CD4-positive, alpha-beta memory T cell (primary cell): Measurements from ENCODE around the gene TACC3. TPM values are rescaled to one million over a fixed set of nuclear protein-coding genes. Genes with fewer than 3 reads are reported as not detected.

Experiments used
- CTCF ChIA-PET: fragments of 350-600 bp; sonication (Branson Sonifier 250); formaldehyde crosslinking; loops from one replicate; lab custom pipeline; 2021; ENCODE audit warnings: inconsistent platforms; ENCODE audit not compliant: partially characterized antibody; lab: Charles Lee
- POLR2A ChIA-PET: fragments of 350-600 bp; sonication (Branson Sonifier 250); formaldehyde crosslinking; loops from one replicate; lab custom pipeline; 2021; ENCODE audit not compliant: partially characterized antibody; lab: Charles Lee
- DNase-seq, 5 donors: peaks; one replicate each; pipeline versions ENCODE4 v3.0.0 to v3.0.0-alpha.2; 2020 to 2022; ENCODE audit warnings: mixed read lengths in 1 of 5
- H3K27ac ChIP-seq: one replicate; pipeline ENCODE4 v1.7.0; 2013; ENCODE audit warnings: low read depth, low read length
- H3K27me3 ChIP-seq: 2 replicates; pipeline ENCODE4 v1.7.0; 2013; ENCODE audit warnings: mild to moderate bottlenecking, low read length, moderate library complexity; ENCODE audit not compliant: insufficient read depth
- H3K36me3 ChIP-seq: 2 replicates; pipeline ENCODE4 v1.7.0; 2013; ENCODE audit warnings: mild to moderate bottlenecking, low read length, moderate library complexity; ENCODE audit not compliant: insufficient read depth
- H3K4me1 ChIP-seq: 2 replicates; pipeline ENCODE4 v1.7.0; 2013; ENCODE audit warnings: mild to moderate bottlenecking, low read length, moderate library complexity; ENCODE audit not compliant: insufficient read depth
- H3K4me3 ChIP-seq, 2 donors: one replicate each; pipeline ENCODE4 v1.7.0; 2013; ENCODE audit warnings: low read length in 2 of 2, mild to moderate bottlenecking in 1 of 2
- H3K9me3 ChIP-seq, 2 donors: one replicate each; pipeline ENCODE4 v1.7.0; 2013; ENCODE audit warnings: low read length in 2 of 2, control low read depth in 1 of 2; ENCODE audit not compliant: control insufficient read depth in 1 of 2
- H3K27ac Mint-ChIP-seq, 7 donors: one replicate each; pipeline ENCODE4 v1.8.0; 2020 to 2021; ENCODE audit warnings: mixed read lengths in 7 of 7, mild to moderate bottlenecking in 6 of 7, inconsistent platforms in 3 of 7, moderate library complexity in 3 of 7
- H3K27me3 Mint-ChIP-seq, 2 donors: one replicate each; pipeline ENCODE4 v1.8.0; 2020 to 2021; ENCODE audit warnings: mixed read lengths in 2 of 2
- H3K36me3 Mint-ChIP-seq, 2 donors: one replicate each; pipeline ENCODE4 v1.8.0; 2020 to 2021; ENCODE audit warnings: mixed read lengths in 2 of 2, inconsistent platforms in 1 of 2, mild to moderate bottlenecking in 1 of 2
- H3K4me1 Mint-ChIP-seq, 4 donors: one replicate each; pipeline ENCODE4 v1.8.0; 2020 to 2021; ENCODE audit warnings: mixed read lengths in 4 of 4, mild to moderate bottlenecking in 1 of 4
- H3K4me3 Mint-ChIP-seq, 8 donors: one replicate each; pipeline ENCODE4 v1.8.0; 2020 to 2021; ENCODE audit warnings: mixed read lengths in 8 of 8, mild to moderate bottlenecking in 7 of 8, moderate library complexity in 6 of 8, inconsistent platforms in 3 of 8
- H3K9me3 Mint-ChIP-seq, 8 donors: one replicate each; pipeline ENCODE4 v1.8.0; 2020 to 2021; ENCODE audit warnings: mixed read lengths in 8 of 8, mild to moderate bottlenecking in 5 of 8, inconsistent platforms in 3 of 8, moderate library complexity in 1 of 8
- intact Hi-C: fragments of 100-400 bp; cut with micrococcal nuclease; formaldehyde crosslinking; loops from one replicate; pipeline ENCODE4 v1.15.1; 2023
- polyA plus RNA-seq, 2 donors: library from polyadenylated mRNA; unstranded; fragments of 300-500 nt; fragmentation: Illumina TruSeq; gene quantifications; one replicate each; pipeline ENCODE4 v1.2.3, GENCODE V29; 2021
- total RNA-seq, 2 experiments: library from RNA; stranded (reverse); gene quantifications; one replicate each; pipeline ENCODE4 v1.2.3, GENCODE V29; 2021

The TACC3 gene
- total and polyA plus RNA-seq, 4 experiments from 2014 or later = 37.3 to 136 (median 97.7) TPM

- no peaks in the 10 kb centered on the region for H3K27me3 ChIP-seq
- no peak overlapping the region for H3K4me3 ChIP-seq
- Mint-ChIP-seq H3K36me3 (peaks cover 0 to 2% of the 10 kb centered on the region in 2 donors), H3K27me3 (no peaks in the 10 kb centered on the region), H3K9me3 (no peaks in the 10 kb centered on the region), H3K4me3 (no peak overlapping the region), H3K4me1 (no peaks in the 10 kb centered on the region), H3K27ac (no peak overlapping the region)
- ChIA-PET CTCF (no interaction called here), POLR2A (no interaction called here)
- no peaks in the 10 kb centered on the region for H3K36me3 ChIP-seq
- no peak for DNase-seq
- H3K9me3 ChIP-seq = no peaks in the 10 kb centered on the region
- intact Hi-C loops = no loop called here
- H3K27ac ChIP-seq = no peak overlapping the region
- H3K4me1 ChIP-seq = no peaks in the 10 kb centered on the region
Measured at GRCh38 chr4:1786544-1787362, 65.4 kb downstream of the TACC3 start.

GRCh38 chr4:1787411-1788077 is 66.2 kb downstream of the TACC3 start:
- ChIA-PET CTCF (no interaction called here), POLR2A (no interaction called here)
- Mint-ChIP-seq H3K36me3 (peaks cover 0 to 2% of the 10 kb centered on the region in 2 donors), H3K27me3 (no peaks in the 10 kb centered on the region), H3K27ac (no peak overlapping the region), H3K4me3 (no peak overlapping the region), H3K9me3 (no peaks in the 10 kb centered on the region), H3K4me1 (no peaks in the 10 kb centered on the region)
- H3K4me3 ChIP-seq = no peak overlapping the region
- H3K27ac ChIP-seq = no peak overlapping the region
- intact Hi-C loops = no loop called here
- H3K4me1 ChIP-seq = no peaks in the 10 kb centered on the region
- no peak for DNase-seq
- H3K27me3 ChIP-seq = no peaks in the 10 kb centered on the region
- H3K36me3 ChIP-seq = no peaks in the 10 kb centered on the region
- no peaks in the 10 kb centered on the region for H3K9me3 ChIP-seq

- intact Hi-C loops = no loop called here
- Histone ChIP-seq H3K27me3 (no peaks in the 10 kb centered on the region), H3K4me1 (no peaks in the 10 kb centered on the region), H3K27ac (no peak overlapping the region), H3K9me3 (no peaks in the 10 kb centered on the region), H3K4me3 (no peak overlapping the region), H3K36me3 (no peaks in the 10 kb centered on the region)
- peaks cover 0 to 2% of the 10 kb centered on the region in 2 donors for H3K36me3 Mint-ChIP-seq
- no peaks in the 10 kb centered on the region for H3K4me1 Mint-ChIP-seq
- DNase-seq = no peak
- ChIA-PET CTCF (interaction anchor here (0.9 kb wide), 2 partner anchors 43 to 95 kb away, joined by 3 read pairs; no protein-coding TSS in a partner anchor), POLR2A (no interaction called here)
- no peaks in the 10 kb centered on the region for H3K9me3 Mint-ChIP-seq
- H3K27ac Mint-ChIP-seq = no peak overlapping the region
- H3K27me3 Mint-ChIP-seq = no peaks in the 10 kb centered on the region
- no peak overlapping the region for H3K4me3 Mint-ChIP-seq
Measured at GRCh38 chr4:1788254-1788973, 67.1 kb downstream of the TACC3 start.

- Histone ChIP-seq H3K27ac (no peak overlapping the region), H3K27me3 (no peaks in the 10 kb centered on the region), H3K4me1 (peaks cover 6% of the 10 kb centered on the region), H3K4me3 (no peak overlapping the region), H3K36me3 (no peaks in the 10 kb centered on the region), H3K9me3 (no peaks in the 10 kb centered on the region)
- Mint-ChIP-seq H3K27ac (no peak overlapping the region), H3K36me3 (peaks cover 0 to 2% of the 10 kb centered on the region in 2 donors), H3K9me3 (no peaks in the 10 kb centered on the region), H3K27me3 (no peaks in the 10 kb centered on the region), H3K4me1 (no peaks in the 10 kb centered on the region), H3K4me3 (no peak overlapping the region)
- intact Hi-C loops = no loop called here
- POLR2A ChIA-PET = no interaction called here
- DNase-seq = no peak
- CTCF ChIA-PET = interaction anchor here (0.9 kb wide), 1 partner anchor 97 kb away, joined by 3 read pairs; no protein-coding TSS in a partner anchor
Measured at GRCh38 chr4:1789552-1789951, 68.2 kb downstream of the TACC3 start.

- H3K4me3 Mint-ChIP-seq = no peak overlapping the region
- Histone ChIP-seq H3K9me3 (no peaks in the 10 kb centered on the region), H3K4me3 (no peak overlapping the region), H3K36me3 (no peaks in the 10 kb centered on the region), H3K4me1 (peaks cover 6% of the 10 kb centered on the region), H3K27ac (no peak overlapping the region), H3K27me3 (no peaks in the 10 kb centered on the region)
- ChIA-PET POLR2A (no interaction called here), CTCF (no interaction called here)
- DNase-seq = no peak
- no peaks in the 10 kb centered on the region for H3K9me3 Mint-ChIP-seq
- peaks cover 0 to 2% of the 10 kb centered on the region in 2 donors for H3K36me3 Mint-ChIP-seq
- intact Hi-C loops = no loop called here
- peak overlapping the region in 2 of 7 donors; percentile 42 to 47 for H3K27ac Mint-ChIP-seq
- H3K4me1 Mint-ChIP-seq = no peaks in the 10 kb centered on the region
- no peaks in the 10 kb centered on the region for H3K27me3 Mint-ChIP-seq
Measured at GRCh38 chr4:1790005-1790404, 68.7 kb downstream of the TACC3 start.

GRCh38 chr4:1792158-1792831 is 71.0 kb downstream of the TACC3 start:
- H3K27ac Mint-ChIP-seq = peak overlapping the region in 1 of 7 donors; percentile 68
- ChIA-PET POLR2A (no interaction called here), CTCF (no interaction called here)
- H3K9me3 Mint-ChIP-seq = no peaks in the 10 kb centered on the region
- H3K4me3 ChIP-seq = no peak overlapping the region
- H3K9me3 ChIP-seq = no peaks in the 10 kb centered on the region
- H3K4me1 ChIP-seq = peaks cover 12% of the 10 kb centered on the region
- peak overlapping the region in 6 of 8 donors; percentile 25 to 72 (median 50) for H3K4me3 Mint-ChIP-seq
- H3K36me3 ChIP-seq = no peaks in the 10 kb centered on the region
- H3K27ac ChIP-seq = no peak overlapping the region
- no peak for DNase-seq
- no peaks in the 10 kb centered on the region for H3K4me1 Mint-ChIP-seq
- intact Hi-C loops = no loop called here
- H3K27me3 Mint-ChIP-seq = peaks cover 5 to 7% of the 10 kb centered on the region in 2 donors
- peaks cover 0 to 2% of the 10 kb centered on the region in 2 donors for H3K36me3 Mint-ChIP-seq
- H3K27me3 ChIP-seq = peaks cover 17% of the 10 kb centered on the region
